Right ventricle myocardium superior (tissue), 1 donor: ENCODE measurements around the gene AUP1. TPM values are rescaled to one million over a fixed set of nuclear protein-coding genes. Genes with fewer than 3 reads are reported as not detected.
"Not testable (repeated sequence)": the region's sequence is repeated elsewhere in the genome, so short reads cannot be mapped to it uniquely, and the experiment has no call there.

Experiments used
- ATAC-seq: fragments of 200-7000 bp; cut with Tn5 transposase; one replicate; pipeline ENCODE4 v1.9.1; 2020; ENCODE audit warnings: mild to moderate bottlenecking; ENCODE audit not compliant: poor library complexity
- DNase-seq: peaks from one replicate; pipeline ENCODE4 v3.0.0-alpha.2; 2020
- intact Hi-C: fragments of 100-400 bp; cut with DNase I; formaldehyde crosslinking; loops from one replicate; pipeline ENCODE4 v1.11.2; 2022
- total RNA-seq: library from RNA; stranded (reverse); fragmentation: NEBNext Ultra II Directional; extraction: Animal tissue kit (Norgen Biotek cat#: 25700); gene quantifications from one replicate; pipeline ENCODE4 v1.2.1, GENCODE V29; 2021
- donor health status: DM: no; HTN: yes; CAD: no; lungs with severe emphysema.

AUP1 gene
- total RNA-seq, 1 donor from 2014 or later = 43.2 TPM

DNA sequence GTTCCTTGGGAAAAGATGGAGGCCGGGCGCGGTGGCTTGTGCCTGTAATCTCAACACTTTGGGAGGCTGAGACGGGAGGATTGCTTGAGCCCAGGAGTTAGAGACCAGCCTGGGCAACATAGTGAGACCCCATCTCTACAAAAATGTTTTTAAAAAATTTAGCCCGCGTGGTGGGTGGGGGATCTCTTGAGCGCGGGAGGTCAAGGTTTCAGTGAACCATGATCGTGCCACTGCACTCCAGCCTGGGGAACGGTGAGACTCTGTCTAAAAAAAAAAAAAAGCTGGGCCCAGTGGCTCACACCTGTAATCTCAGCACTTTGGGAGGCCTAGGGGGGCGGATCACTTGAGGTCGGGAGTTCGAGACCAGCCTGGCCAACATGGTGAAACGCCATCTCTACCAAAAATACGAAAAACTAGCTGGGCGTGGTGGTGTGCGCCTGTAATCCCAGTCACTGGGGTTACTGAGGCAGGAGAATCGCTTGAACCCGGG lies 45.8 kb downstream of the AUP1 start:
- DNase-seq, ATAC-seq: not testable (repeated sequence)
- intact Hi-C loops = loop anchor here (2.0 to 5.0 kb wide), 2 partner anchors 17 to 104 kb away; no protein-coding TSS in a partner anchor

DNA sequence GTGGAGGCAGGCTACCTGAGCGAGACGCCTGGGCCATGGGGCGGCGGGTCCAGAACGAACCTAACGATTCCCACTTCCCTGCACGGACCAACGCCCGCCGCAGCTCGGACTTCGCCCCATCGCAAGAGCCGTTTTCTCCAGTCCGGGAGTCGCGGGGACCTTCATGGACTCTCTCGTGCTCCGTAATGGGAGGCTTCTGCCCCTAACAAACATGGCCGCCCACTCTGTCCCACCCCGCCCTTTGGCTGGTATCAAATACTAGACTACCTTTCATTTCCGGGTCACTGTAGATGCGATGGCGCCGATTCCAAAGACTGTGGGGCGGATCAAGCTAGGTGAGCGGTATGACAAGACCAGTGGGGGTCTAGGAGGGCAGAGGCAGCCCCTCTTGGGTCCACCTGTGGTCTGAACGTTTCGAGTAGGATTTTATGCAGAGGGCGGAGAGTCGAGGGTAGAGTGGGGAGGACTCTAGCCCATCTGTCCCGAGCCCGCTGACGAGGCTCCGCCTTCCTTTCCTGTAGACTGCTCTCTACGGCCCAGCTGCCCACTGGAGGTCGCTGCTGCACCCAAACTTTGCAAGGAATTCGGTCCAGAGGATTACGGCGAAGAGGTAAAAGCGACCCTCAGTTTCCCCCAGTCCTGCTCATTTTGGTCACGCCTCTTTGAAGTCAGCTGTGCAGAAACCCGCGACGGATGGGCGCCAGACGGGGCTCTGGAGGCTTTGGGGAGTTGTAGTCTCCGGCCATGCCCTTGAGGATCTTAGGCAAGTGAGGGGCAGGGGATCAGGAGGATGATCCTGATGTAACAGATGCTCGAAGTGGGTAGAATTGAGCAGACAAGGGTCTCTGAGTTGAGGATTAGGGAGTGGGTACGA lies 46.5 kb downstream of the AUP1 start, which contains the start of the genes CCDC142 and TTC31:
TSS of gene CCDC142 (minus strand) at position 198 of the 874 bp plus-strand sequence. CDS start at position 37, 161 bp downstream.
TSS of gene TTC31 (plus strand) at position 281 of the 874 bp plus-strand sequence. CDS start at position 296, 15 bp downstream.
- DNase-seq (peak; percentile 97), ATAC-seq (peak; percentile 99)
- intact Hi-C loops = loop anchor here (5.0 kb wide), 1 partner anchor 104 kb away; no protein-coding TSS in a partner anchor

DNA sequence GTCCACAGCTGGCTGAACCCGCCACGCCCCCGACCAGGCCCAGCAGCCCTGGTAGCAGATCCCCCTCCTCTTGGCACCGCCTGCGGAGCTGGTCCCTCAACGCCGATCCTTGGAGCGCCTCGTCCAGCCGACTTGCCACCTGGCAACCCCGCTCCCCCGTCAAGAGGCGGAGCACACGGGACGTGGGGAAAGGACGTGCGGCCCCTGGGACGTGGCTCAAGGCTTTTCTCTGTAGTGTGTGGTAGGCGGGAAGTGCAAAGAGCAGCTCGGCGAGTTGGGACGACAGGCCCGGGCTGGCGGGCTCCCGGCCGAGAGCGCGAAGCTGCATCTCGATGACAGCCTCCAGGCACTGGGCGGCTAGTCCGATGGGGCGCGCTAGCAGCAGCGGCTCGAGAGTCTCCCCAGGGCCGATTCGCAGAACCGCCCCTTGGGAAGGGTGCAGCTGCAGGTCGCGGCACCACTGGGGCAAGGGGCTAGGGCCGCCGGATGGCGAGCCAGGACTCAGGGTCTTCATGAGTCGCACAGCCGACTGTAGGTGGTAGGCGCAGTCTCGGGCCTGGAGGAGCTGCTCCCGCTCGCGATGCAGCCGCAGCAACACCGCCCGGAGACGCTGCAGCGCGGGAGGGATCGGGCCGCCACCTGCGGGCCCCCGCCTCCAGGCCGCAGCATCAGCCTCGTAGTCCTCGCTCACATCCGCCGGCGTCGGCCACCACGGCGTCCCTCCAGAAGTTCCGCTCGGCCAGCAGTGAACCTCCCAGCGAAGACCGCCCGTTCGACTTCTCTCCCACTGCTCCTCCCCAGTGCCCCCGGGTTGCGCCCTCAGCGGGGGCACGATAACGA lies 47.3 kb downstream of the AUP1 start:
- intact Hi-C loops = loop anchor here (5.0 kb wide), 1 partner anchor 105 kb away; no protein-coding TSS in a partner anchor
- ATAC-seq (peak; percentile 71), DNase-seq (peak; percentile 80)

DNA sequence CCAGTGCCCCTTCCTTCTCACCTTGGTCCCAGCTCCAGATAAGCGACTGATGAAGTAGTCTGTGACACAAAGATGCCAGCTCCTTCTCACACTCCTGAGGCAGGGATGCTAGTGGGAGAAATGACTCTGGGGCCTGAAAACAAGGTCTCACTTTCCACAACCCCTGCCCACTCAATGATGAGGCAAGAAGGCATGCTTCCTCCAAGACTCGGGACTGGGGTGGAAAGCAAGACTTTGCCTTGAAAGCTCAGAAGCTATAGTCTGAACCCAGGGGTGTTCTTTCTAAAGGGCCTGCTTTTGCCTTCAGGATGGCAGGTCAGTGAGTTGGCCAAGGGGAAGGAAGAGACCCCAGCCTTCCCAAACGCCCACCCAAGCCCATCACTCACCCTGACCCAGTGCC lies 48.1 kb downstream of the AUP1 start:
- intact Hi-C loops = loop anchor here (5.0 kb wide), 1 partner anchor 106 kb away; no protein-coding TSS in a partner anchor
- no peak for DNase-seq
- ATAC-seq = no peak

Other genes with a start within 250 kb of the AUP1 start
- 1.3 TPM for gene SLC4A5, start 186.3 kb downstream of the AUP1 start, total RNA-seq
- gene DCTN1, start 149.4 kb downstream of the AUP1 start, total RNA-seq = 149 TPM
- 0.62 TPM for gene C2orf81, start 108.1 kb downstream of the AUP1 start, total RNA-seq
- 2.2 TPM for gene WDR54, start 108.0 kb downstream of the AUP1 start, total RNA-seq
- gene RTKN, start 87.8 kb downstream of the AUP1 start, total RNA-seq = 17.8 TPM
- gene INO80B, start 74.6 kb downstream of the AUP1 start, total RNA-seq = 19.6 TPM
- 42.4 TPM for gene WBP1, start 71.3 kb downstream of the AUP1 start, total RNA-seq
- 19.2 TPM for gene MOGS, start 64.3 kb downstream of the AUP1 start, total RNA-seq
- gene MRPL53, start 57.0 kb downstream of the AUP1 start, total RNA-seq = 159 TPM
- gene CCDC142, start 46.7 kb downstream of the AUP1 start, total RNA-seq = 7.2 TPM
- 8.4 TPM for gene TTC31, start 46.6 kb downstream of the AUP1 start, total RNA-seq
- 0.16 TPM for gene LBX2, start 30.1 kb downstream of the AUP1 start, total RNA-seq
- 20.3 TPM for gene PCGF1, start 22.0 kb downstream of the AUP1 start, total RNA-seq
- gene TLX2, start 15.3 kb downstream of the AUP1 start, total RNA-seq = not detected
- not detected for gene DQX1, start 3.5 kb downstream of the AUP1 start, total RNA-seq
- gene HTRA2, start 227 bp upstream of the AUP1 start, total RNA-seq = 28.5 TPM
- 3.6 TPM for gene LOXL3, start 24.2 kb upstream of the AUP1 start, total RNA-seq
- 3.8 TPM for gene DOK1, start 25.0 kb upstream of the AUP1 start, total RNA-seq
- not detected for gene M1AP, start 118.6 kb upstream of the AUP1 start, total RNA-seq
- 3.5 TPM for gene SEMA4F, start 124.5 kb upstream of the AUP1 start, total RNA-seq